HG03565 (cell line): ENCODE data around the gene RICTOR.

Source experiments
- ATAC-seq: cut with Tn5 transposase; IDR thresholded peaks from one replicate; pipeline ENCODE4 v1.9.1; 2021; ENCODE audit warnings: mild to moderate bottlenecking, moderate library complexity; ENCODE audit not compliant: unreplicated experiment

RICTOR gene

GRCh38 chr5:38940230-38940858 is 133.9 kb downstream of the RICTOR start:
- no peak for ATAC-seq

GRCh38 chr5:38938973-38939372 is 135.2 kb downstream of the RICTOR start:
- ATAC-seq: no peak

DNA sequence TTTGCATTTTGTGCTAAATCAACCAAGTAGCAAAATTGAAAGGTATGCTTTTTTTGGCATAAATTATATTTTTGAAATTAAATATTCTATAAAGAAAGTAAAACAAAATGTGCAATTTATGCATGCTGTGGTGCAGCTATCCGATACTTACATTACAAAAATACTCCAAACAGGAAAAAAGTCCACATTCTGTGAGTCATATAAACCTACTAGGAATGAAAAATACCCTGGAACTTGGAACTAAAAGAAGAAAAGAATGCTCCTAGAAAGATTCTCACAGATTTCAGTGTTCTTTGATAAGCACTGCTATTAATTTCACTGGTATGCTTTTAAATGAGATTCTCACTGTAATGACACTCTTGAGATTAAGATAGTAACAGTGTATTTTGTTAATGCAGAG is 135.8 kb downstream of the RICTOR start:
- ATAC-seq: no peak

- ATAC-seq: no peak
Observed at GRCh38 chr5:38936269-38936668, 137.9 kb downstream of the RICTOR start.

DNA sequence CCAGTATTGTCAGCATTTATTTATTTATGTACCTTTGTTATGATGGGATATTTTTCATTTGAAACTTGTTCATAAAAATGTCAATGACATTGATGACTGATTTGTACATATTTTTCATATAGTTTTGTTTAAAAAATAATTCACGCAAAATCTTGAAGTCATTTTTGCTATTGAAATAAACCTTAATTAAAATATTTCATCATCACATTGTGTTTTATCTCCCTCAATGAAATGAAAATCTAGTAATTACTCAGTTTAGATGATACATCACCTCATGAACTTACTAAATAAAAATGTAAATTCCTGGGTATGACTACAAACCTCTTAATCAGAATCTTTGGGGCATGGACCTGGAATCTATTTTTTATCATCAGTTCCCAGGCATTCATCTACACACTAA is 138.8 kb downstream of the RICTOR start:
- ATAC-seq: no peak

DNA sequence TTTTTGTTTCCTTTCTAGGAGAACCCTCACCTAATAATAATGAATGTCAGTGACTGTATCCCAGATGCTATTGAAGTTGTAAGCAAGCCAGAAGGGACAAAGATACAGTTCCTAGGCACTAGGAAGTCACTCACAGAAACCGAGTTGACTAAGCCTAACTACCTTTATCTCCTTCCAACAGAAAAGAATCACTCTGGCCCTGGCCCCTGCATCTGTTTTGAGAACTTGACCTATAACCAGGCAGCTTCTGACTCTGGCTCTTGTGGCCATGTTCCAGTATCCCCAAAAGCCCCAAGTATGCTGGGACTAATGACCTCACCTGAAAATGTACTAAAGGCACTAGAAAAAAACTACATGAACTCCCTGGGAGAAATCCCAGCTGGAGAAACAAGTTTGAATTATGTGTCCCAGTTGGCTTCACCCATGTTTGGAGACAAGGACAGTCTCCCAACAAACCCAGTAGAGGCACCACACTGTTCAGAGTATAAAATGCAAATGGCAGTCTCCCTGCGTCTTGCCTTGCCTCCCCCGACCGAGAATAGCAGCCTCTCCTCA is 141.3 kb downstream of the RICTOR start:
- ATAC-seq: no peak

GRCh38 chr5:38931731-38932130 is 142.5 kb downstream of the RICTOR start:
- no peak for ATAC-seq

DNA sequence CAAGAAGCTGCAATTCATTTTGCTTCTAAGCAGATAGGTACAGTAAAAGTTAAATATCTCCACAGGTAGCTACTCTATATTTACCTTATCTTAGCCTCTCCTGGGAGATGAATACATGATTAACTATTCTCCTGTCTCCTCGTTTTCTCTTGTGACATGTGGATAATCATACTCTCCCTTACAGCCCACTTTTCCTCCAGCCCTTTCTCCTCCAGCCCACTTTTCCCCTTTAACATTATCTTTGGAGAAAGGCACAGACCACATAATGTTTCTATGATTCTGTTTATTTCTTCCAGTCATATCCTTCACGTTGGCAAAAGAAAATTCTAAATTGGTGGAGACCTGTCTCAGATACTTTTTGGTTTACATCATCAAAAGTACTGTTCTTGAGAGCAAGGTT is 144.4 kb downstream of the RICTOR start:
- ATAC-seq: no peak

DNA sequence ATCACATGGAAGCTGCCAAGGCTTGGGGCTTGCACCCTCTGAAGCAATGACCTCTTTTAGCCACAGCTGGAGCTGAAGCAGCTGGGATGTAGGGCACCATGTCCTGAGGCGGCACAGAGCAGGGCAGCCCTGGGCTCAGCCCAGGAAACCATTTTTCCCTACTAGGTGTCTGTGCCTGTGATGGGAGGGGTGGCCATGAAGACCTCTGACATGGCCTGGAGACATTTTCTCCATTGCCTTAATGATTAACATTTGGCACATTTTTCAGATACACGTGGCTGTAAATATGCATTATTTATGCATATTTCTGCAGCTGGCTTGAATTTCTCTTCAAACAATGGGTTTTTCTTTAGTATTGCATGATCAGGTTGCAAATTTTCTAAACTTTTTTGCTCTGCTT is 146.7 kb downstream of the RICTOR start:
- no peak for ATAC-seq

DNA sequence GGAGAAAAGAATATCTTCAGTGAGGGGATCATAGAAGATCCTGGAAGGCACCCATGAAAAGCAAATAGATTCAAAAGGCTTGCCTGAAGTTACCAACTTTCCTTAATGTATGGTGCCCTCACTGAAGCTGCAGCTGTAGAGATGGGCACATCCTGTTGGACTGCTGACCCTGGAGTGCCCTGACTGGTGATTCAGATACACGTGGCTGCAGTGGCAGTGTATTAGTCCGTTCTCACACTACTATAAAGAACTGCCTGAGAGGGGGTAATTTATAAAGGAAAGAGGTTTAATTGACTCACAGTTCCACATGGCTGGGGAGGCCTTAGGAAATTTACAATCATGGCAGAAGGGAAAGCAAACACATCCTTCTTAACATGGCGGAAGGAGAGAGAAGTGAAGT is 148.1 kb downstream of the RICTOR start:
- no peak for ATAC-seq

GRCh38 chr5:38925154-38925925 is 148.9 kb downstream of the RICTOR start:
- no peak for ATAC-seq

GRCh38 chr5:38923661-38924451 is 150.3 kb downstream of the RICTOR start:
- no peak for ATAC-seq

DNA sequence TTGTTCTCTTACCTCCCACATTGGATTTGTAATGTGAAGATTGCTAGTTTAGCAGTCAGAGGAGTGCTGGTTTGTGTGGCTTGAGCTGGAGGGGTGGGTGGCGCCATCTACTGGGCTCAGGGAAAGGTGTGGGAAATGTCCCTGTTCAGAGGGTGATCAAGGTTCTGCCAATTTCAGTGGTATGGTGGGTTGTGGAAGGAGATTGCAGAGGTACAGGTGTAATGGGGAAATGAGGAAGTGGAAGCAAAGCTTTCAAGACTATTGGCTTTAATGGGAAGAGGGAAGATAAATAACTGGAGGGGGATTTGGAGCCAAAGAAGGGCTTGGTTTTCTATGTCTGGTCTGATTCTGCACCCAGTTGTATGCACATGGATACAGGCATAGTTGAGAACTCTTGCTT is 152.0 kb downstream of the RICTOR start:
- no peak for ATAC-seq

GRCh38 chr5:38921174-38921573 is 153.0 kb downstream of the RICTOR start:
- ATAC-seq: no peak

DNA sequence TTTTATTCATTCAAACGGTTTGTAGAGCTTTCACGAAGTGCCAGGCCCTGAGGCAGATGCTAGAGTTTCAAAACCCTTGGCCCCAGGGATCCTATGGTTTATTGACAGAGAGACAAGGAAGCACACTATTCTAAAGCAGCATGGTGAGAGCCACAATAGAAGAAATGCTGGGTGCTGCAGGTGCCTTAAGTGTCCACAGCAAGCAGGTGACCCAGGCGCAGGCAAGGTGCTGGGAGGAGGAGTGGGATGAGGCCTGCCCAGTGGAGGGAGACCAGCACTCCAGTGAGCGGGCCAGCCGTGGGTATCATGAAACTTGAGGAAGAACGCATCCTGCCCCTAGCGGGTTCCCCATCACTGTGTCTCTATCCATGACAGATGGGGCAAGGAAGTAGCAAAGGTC is 157.4 kb downstream of the RICTOR start:
- ATAC-seq: no peak

GRCh38 chr5:38913714-38914113 is 160.5 kb downstream of the RICTOR start:
- no peak for ATAC-seq

GRCh38 chr5:38911933-38912332 is 162.3 kb downstream of the RICTOR start:
- ATAC-seq: no peak

DNA sequence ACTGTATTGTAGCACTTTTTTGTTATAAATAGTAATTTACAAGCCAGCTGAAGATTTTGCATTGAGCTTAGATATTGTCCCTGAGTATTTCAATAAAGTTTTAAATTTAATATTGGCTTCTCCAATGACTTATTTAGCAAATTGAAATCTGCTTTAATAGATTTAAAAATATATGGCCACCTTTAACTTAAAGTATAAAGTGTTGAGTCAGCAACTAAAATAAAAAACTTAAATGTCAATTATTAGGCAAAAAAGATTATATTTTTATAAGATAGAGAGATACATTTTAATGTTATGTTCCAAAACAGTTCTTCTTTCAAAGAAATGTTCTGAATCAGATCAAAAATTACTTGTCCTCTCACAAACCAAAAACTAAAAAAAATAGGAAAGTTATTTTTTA is 167.7 kb downstream of the RICTOR start:
- no peak for ATAC-seq

- no peak for ATAC-seq
Observed at GRCh38 chr5:38905516-38905915, 168.7 kb downstream of the RICTOR start.

- ATAC-seq: no peak
Observed at GRCh38 chr5:38899936-38900335, 174.3 kb downstream of the RICTOR start.

- no peak for ATAC-seq
Observed at GRCh38 chr5:38896760-38897159, 177.4 kb downstream of the RICTOR start.

DNA sequence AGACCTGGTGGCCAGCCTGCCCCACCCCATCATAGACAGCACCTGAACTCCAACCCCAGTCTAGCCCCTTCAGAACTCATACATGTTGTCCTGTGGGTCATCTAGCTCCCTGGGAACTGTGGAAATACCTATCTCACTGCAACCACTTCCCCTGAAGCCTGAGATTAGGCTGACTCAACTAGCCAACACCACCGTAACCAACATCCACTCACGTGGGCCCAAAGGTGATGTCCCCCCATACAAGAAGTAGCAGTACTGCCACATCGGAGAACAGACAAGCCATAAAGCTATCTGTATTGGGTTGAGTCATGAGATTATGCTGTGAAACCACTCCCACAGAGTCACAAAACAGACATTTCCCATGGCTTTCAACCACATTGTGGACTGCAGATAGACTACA is 181.8 kb downstream of the RICTOR start:
- peak; percentile 67 for ATAC-seq
